ENCODE data around the gene TDRD9. TPM values are rescaled to one million over a fixed set of nuclear protein-coding genes. Genes with fewer than 3 reads are reported as not detected.

TDRD9 gene
- total RNA-seq, 4 donors from 2014 or later: 2.0 to 3.2 (median 2.6) TPM

DNA sequence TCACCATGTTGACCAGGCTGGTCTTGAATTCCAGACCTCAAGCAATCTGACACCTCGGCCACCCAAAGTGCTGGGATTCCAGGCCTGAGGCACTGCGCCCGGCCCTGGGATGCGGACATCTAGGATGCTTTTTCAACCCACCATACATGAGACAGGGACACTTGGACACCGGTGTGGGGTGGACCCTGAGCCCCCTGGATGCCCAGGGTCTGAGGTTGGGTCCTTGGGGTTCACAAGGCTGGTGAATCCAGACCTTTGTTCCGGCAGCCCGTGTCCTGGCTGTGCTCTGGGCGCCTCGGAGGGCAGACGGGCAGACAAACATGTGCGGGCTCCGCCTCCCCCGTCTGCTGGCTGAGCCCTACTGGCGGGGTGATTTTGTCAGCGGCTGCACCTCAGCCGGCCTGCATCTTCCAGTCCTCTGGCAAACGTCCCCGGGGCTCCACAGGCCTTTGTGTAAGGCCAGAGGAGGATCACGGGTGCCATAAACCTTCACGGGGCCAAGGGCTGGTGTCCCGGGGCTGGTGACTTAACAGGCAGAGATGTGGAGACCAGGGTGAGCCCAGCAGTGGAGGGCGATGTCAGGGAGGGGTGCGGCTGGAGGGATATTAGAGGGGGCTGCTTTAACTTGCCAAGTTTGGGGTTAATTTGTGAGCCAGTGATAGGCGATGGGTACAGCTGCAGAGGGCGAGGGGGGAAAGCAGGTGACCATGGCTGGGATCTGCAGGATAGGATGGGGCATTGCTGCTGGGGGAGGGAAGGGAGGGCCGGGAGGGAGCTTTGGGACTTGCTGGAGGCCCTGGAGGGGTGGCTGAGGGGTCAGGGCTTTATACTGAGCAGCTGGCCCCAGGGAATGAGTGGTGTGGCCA, 163.0 kb downstream of the TDRD9 start:
- no peaks in the 10 kb centered on the region for H3K9me3 ChIP-seq
- TF ChIP-seq POLR2AphosphoS5 (IDR thresholded peaks at IDR 0.05): no peak
- TF ChIP-seq, protein P1, sequence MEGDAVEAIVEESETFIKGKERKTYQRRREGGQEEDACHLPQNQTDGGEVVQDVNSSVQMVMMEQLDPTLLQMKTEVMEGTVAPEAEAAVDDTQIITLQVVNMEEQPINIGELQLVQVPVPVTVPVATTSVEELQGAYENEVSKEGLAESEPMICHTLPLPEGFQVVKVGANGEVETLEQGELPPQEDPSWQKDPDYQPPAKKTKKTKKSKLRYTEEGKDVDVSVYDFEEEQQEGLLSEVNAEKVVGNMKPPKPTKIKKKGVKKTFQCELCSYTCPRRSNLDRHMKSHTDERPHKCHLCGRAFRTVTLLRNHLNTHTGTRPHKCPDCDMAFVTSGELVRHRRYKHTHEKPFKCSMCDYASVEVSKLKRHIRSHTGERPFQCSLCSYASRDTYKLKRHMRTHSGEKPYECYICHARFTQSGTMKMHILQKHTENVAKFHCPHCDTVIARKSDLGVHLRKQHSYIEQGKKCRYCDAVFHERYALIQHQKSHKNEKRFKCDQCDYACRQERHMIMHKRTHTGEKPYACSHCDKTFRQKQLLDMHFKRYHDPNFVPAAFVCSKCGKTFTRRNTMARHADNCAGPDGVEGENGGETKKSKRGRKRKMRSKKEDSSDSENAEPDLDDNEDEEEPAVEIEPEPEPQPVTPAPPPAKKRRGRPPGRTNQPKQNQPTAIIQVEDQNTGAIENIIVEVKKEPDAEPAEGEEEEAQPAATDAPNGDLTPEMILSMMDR (IDR thresholded peaks at IDR 0.05): no peak
- no peak for TF ChIP-seq POLR2A (IDR thresholded peaks at IDR 0.05; ENCODE audit: low read depth)
- TF ChIP-seq EP300 (IDR thresholded peaks at IDR 0.05): no peak
- WGBS: 78% methylated on average over 19 of the region's 26 CpGs
- H3K4me1 ChIP-seq: peaks cover 0 to 6% (median 2%) of the 10 kb centered on the region in 4 donors
- H3K27ac ChIP-seq (replicated peaks in 1 of 4): no peak overlapping the region
- peaks cover 0 to 77% (median 7%) of the 10 kb centered on the region in 4 donors for H3K27me3 ChIP-seq
- H3K4me3 ChIP-seq: no peak overlapping the region
- no peak for DNase-seq (ENCODE audit: extremely low spot score)
- H3K36me3 ChIP-seq: no peaks in the 10 kb centered on the region
- intact Hi-C loops (cut with DNase I): loop anchor here (5.0 to 10.0 kb wide), 2 partner anchors 474 to 546 kb away; no protein-coding TSS in a partner anchor

DNA sequence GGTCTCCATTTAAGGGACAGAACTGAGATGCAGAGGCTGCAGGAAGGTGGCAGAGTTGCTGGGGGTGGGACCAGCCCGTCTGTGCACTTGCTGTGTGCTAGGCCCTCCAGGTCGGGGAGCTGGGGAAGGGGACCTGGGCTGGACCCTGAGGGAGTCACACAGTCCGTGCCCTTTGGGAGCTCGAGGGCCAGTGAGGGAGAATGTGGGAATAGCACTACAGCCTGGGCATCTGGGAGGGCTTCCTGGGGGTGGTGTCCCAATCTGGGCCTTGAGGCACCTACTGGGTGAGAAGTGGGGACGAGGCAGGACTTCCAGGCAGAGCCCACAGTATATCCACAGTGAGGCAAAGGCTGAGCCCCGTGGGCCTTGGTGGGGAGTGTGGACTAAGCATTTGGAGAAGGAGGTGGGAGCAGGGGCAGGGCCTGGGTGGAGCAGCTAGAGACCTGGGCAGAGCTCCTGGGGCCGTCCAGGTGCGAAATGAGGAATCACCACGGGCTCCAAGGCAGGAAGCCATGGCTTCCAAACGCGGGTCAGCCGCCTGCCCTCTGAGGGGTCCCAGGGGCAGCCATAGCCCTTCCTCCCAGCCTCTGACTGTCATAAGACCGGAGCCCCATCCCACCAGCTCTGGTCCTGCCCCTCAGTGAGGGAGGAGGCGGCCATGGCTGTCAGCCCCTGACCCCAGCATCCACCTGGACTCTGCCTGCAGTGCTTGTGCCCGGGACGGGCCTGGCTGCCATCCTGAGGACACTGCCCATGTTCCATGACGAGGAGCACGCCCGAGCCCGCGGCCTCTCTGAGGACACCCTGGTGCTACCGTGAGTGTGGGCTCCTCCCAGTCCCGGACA, 163.9 kb downstream of the TDRD9 start:
- TF ChIP-seq, protein P1 (IDR thresholded peaks at IDR 0.05): no peak
- TF ChIP-seq POLR2A (IDR thresholded peaks at IDR 0.05; ENCODE audit: low read depth): no peak
- TF ChIP-seq EP300 (IDR thresholded peaks at IDR 0.05): no peak
- TF ChIP-seq POLR2AphosphoS5 (IDR thresholded peaks at IDR 0.05): no peak
- Histone ChIP-seq H3K27me3 (peaks cover 0 to 70% (median 6%) of the 10 kb centered on the region in 4 donors), H3K9me3 (no peaks in the 10 kb centered on the region), H3K4me1 (peaks cover 0 to 6% (median 2%) of the 10 kb centered on the region in 4 donors), H3K4me3 (no peak overlapping the region), H3K36me3 (no peaks in the 10 kb centered on the region), H3K27ac (replicated peaks in 1 of 4) (no peak overlapping the region)
- no peak for DNase-seq (ENCODE audit: extremely low spot score)
- 82% methylated on average over 17 of the region's 23 CpGs for WGBS
- intact Hi-C loops (cut with DNase I): loop anchor here (5.0 to 10.0 kb wide), 2 partner anchors 473 to 545 kb away; no protein-coding TSS in a partner anchor

DNA sequence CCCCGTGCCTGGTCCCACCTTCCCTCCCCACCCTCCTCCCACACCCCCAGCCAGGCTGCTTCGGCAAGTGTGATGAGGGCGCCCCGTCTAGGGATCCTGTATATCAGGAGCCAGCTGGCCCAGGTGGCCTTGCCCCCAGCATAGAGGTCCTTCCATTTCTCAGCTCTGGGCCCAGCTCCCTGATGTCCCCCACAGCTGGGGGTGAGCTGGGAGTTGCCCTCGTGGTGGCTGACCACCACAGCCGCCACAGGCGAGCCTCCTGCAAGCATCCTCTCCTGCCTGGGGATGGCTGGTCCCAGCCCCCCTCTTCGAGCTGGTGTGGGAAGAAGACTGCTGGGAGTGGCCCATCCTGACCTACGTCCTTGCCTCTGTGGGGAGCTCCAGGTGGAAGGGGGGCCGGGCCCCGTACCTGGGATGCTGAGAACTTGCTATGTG, 164.7 kb downstream of the TDRD9 start:
- H3K27me3 ChIP-seq: peaks cover 0 to 62% (median 6%) of the 10 kb centered on the region in 4 donors
- no peaks in the 10 kb centered on the region for H3K36me3 ChIP-seq
- 70% methylated on average over 7 of the region's 11 CpGs for whole genome bisulfite sequencing
- H3K27ac ChIP-seq (replicated peaks in 1 of 4): no peak overlapping the region
- no peak overlapping the region for H3K4me3 ChIP-seq
- peaks cover 0 to 6% (median 2%) of the 10 kb centered on the region in 4 donors for H3K4me1 ChIP-seq
- DNase-seq (ENCODE audit: extremely low spot score): no peak
- TF ChIP-seq POLR2A (IDR thresholded peaks at IDR 0.05; ENCODE audit: low read depth) (no peak), POLR2AphosphoS5 (IDR thresholded peaks at IDR 0.05) (no peak), EP300 (IDR thresholded peaks at IDR 0.05) (no peak)
- TF ChIP-seq, protein P1 (IDR thresholded peaks at IDR 0.05): no peak
- H3K9me3 ChIP-seq: no peaks in the 10 kb centered on the region
- intact Hi-C loops (cut with DNase I): loop anchor here (5.0 to 10.0 kb wide), 2 partner anchors 472 to 544 kb away; no protein-coding TSS in a partner anchor

DNA sequence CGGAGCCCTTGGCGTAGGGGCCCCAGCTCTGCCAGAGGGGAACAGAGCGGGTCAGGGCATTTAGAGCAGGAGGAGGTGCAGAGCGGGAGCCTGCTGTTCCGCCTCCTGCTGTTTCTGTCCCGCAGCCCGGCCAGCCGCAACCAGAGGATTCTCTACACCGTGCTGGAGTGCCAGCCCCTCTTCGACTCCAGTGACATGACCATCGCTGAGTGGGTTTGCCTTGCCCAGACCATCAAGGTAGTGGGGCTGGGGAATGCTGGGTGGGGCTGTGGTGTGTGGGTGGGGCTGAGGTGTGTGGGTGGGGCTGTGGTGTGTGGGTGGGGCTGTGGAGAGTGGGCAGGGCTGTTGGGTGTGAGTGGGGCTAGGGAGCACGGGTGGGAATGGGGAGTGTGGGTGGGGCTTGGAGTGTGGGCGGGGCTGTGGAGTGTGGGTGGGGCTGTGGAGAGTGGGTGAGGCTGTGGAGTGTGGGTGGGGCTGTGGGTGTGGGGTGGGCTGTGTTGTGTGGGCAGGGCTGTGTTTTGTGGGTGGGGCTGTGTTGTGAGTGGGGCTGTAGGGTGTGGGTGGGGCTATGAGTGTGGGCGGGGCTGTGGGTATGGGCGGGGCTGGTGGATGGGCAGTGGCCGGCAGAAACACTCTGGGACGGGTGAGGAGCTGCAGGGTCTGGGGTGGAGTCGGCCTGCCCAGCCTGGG, 165.3 kb downstream of the TDRD9 start:
- no peak for DNase-seq (ENCODE audit: extremely low spot score)
- no peak overlapping the region for H3K4me3 ChIP-seq
- peaks cover 0 to 59% (median 6%) of the 10 kb centered on the region in 4 donors for H3K27me3 ChIP-seq
- H3K4me1 ChIP-seq: peaks cover 0 to 6% (median 2%) of the 10 kb centered on the region in 4 donors
- no peaks in the 10 kb centered on the region for H3K36me3 ChIP-seq
- 61% methylated on average over 16 of the region's 18 CpGs for WGBS
- no peak overlapping the region for H3K27ac ChIP-seq (replicated peaks in 1 of 4)
- no peaks in the 10 kb centered on the region for H3K9me3 ChIP-seq
- intact Hi-C loops (cut with DNase I): loop anchor here (5.0 to 10.0 kb wide), 2 partner anchors 471 to 544 kb away; no protein-coding TSS in a partner anchor
- no peak for TF ChIP-seq EP300 (IDR thresholded peaks at IDR 0.05)

Data from esophagus muscularis mucosa (tissue), 4 donors.